T-helper 1 cell treated with Interleukin-12 subunit alpha and Interleukin-12 subunit beta and Interleukin-4 antibody, amounts not matched to agents 30 μg/mL and 1 μg/mL, for 36 hours (primary cell): Measurements from ENCODE around the gene KLF3.
A peak's percentile ranks its signal among the peaks of the same experiment; 100 is the strongest.

Source experiments
- H3K27ac Mint-ChIP-seq: one replicate; pipeline ENCODE4 v1.8.0; 2021; ENCODE audit warnings: mild to moderate bottlenecking, mixed read lengths
- H3K27me3 Mint-ChIP-seq: one replicate; pipeline ENCODE4 v1.8.0; 2021; ENCODE audit warnings: low read depth, mixed read lengths
- H3K36me3 Mint-ChIP-seq: one replicate; pipeline ENCODE4 v1.8.0; 2021; ENCODE audit warnings: low read depth, mixed read lengths
- H3K4me1 Mint-ChIP-seq: one replicate; pipeline ENCODE4 v1.8.0; 2021; ENCODE audit warnings: low read depth, mixed read lengths
- H3K4me3 Mint-ChIP-seq: one replicate; pipeline ENCODE4 v1.8.0; 2021; ENCODE audit warnings: mild to moderate bottlenecking, moderate library complexity, mixed read lengths
- H3K9me3 Mint-ChIP-seq: one replicate; pipeline ENCODE4 v1.8.0; 2021; ENCODE audit warnings: mixed read lengths

The KLF3 gene

GRCh38 chr4:38675146-38676121 lies 11.4 kb downstream of the KLF3 start:
- no peak overlapping the region for H3K27ac Mint-ChIP-seq

GRCh38 chr4:38676986-38677385 lies 13.0 kb downstream of the KLF3 start:
- Mint-ChIP-seq H3K36me3 (peaks cover 19% of the 10 kb centered on the region), H3K27me3 (no peaks in the 10 kb centered on the region), H3K27ac (no peak overlapping the region), H3K4me1 (peaks cover 56% of the 10 kb centered on the region), H3K4me3 (no peak overlapping the region), H3K9me3 (no peaks in the 10 kb centered on the region)

More at GRCh38 chr4:38675146-38676121, 11.4 kb downstream of the KLF3 start:
- Mint-ChIP-seq H3K4me3 (peak overlapping the region; percentile 52), H3K4me1 (peaks cover 63% of the 10 kb centered on the region), H3K27me3 (no peaks in the 10 kb centered on the region), H3K9me3 (no peaks in the 10 kb centered on the region), H3K36me3 (peaks cover 17% of the 10 kb centered on the region)

GRCh38 chr4:38677441-38677840 lies 13.4 kb downstream of the KLF3 start:
- Mint-ChIP-seq H3K4me1 (peaks cover 53% of the 10 kb centered on the region), H3K27me3 (no peaks in the 10 kb centered on the region), H3K9me3 (no peaks in the 10 kb centered on the region), H3K4me3 (no peak overlapping the region), H3K27ac (no peak overlapping the region), H3K36me3 (peaks cover 22% of the 10 kb centered on the region)

GRCh38 chr4:38678078-38678477 lies 14.1 kb downstream of the KLF3 start:
- Mint-ChIP-seq H3K4me1 (peaks cover 47% of the 10 kb centered on the region), H3K4me3 (no peak overlapping the region), H3K36me3 (peaks cover 22% of the 10 kb centered on the region), H3K9me3 (no peaks in the 10 kb centered on the region), H3K27ac (no peak overlapping the region), H3K27me3 (no peaks in the 10 kb centered on the region)

GRCh38 chr4:38679921-38680320 lies 15.9 kb downstream of the KLF3 start:
- Mint-ChIP-seq H3K27ac (no peak overlapping the region), H3K4me3 (no peak overlapping the region), H3K27me3 (no peaks in the 10 kb centered on the region), H3K36me3 (peaks cover 22% of the 10 kb centered on the region), H3K9me3 (no peaks in the 10 kb centered on the region), H3K4me1 (peaks cover 46% of the 10 kb centered on the region)

GRCh38 chr4:38681281-38681991 lies 17.4 kb downstream of the KLF3 start:
- no peaks in the 10 kb centered on the region for H3K27me3 Mint-ChIP-seq
- H3K27ac Mint-ChIP-seq: no peak overlapping the region
- peaks cover 43% of the 10 kb centered on the region for H3K4me1 Mint-ChIP-seq
- peaks cover 26% of the 10 kb centered on the region for H3K36me3 Mint-ChIP-seq
- H3K9me3 Mint-ChIP-seq: no peaks in the 10 kb centered on the region
- no peak overlapping the region for H3K4me3 Mint-ChIP-seq

- H3K9me3 Mint-ChIP-seq: no peaks in the 10 kb centered on the region
- peaks cover 29% of the 10 kb centered on the region for H3K36me3 Mint-ChIP-seq
- peaks cover 43% of the 10 kb centered on the region for H3K4me1 Mint-ChIP-seq
- no peak overlapping the region for H3K27ac Mint-ChIP-seq
- no peak overlapping the region for H3K4me3 Mint-ChIP-seq
- no peaks in the 10 kb centered on the region for H3K27me3 Mint-ChIP-seq
Measured at GRCh38 chr4:38682336-38682735, 18.3 kb downstream of the KLF3 start.

- peaks cover 43% of the 10 kb centered on the region for H3K4me1 Mint-ChIP-seq
- peaks cover 36% of the 10 kb centered on the region for H3K36me3 Mint-ChIP-seq
- H3K4me3 Mint-ChIP-seq: no peak overlapping the region
- H3K27ac Mint-ChIP-seq: no peak overlapping the region
- H3K27me3 Mint-ChIP-seq: no peaks in the 10 kb centered on the region
- H3K9me3 Mint-ChIP-seq: no peaks in the 10 kb centered on the region
Measured at GRCh38 chr4:38683276-38683675, 19.3 kb downstream of the KLF3 start.

GRCh38 chr4:38684271-38684670 lies 20.3 kb downstream of the KLF3 start:
- Mint-ChIP-seq H3K27me3 (no peaks in the 10 kb centered on the region), H3K4me1 (peaks cover 41% of the 10 kb centered on the region), H3K9me3 (no peaks in the 10 kb centered on the region), H3K4me3 (no peak overlapping the region), H3K27ac (no peak overlapping the region), H3K36me3 (peaks cover 42% of the 10 kb centered on the region)

- Mint-ChIP-seq H3K4me1 (peaks cover 42% of the 10 kb centered on the region), H3K36me3 (peaks cover 47% of the 10 kb centered on the region), H3K27ac (no peak overlapping the region), H3K9me3 (no peaks in the 10 kb centered on the region), H3K27me3 (no peaks in the 10 kb centered on the region), H3K4me3 (no peak overlapping the region)
Measured at GRCh38 chr4:38684951-38685844, 21.2 kb downstream of the KLF3 start.

GRCh38 chr4:38686682-38687081 lies 22.7 kb downstream of the KLF3 start:
- Mint-ChIP-seq H3K9me3 (no peaks in the 10 kb centered on the region), H3K36me3 (peaks cover 51% of the 10 kb centered on the region), H3K27me3 (no peaks in the 10 kb centered on the region), H3K4me1 (peaks cover 36% of the 10 kb centered on the region), H3K4me3 (no peak overlapping the region), H3K27ac (no peak overlapping the region)

GRCh38 chr4:38687571-38688011 lies 23.6 kb downstream of the KLF3 start:
- H3K27ac Mint-ChIP-seq: peak overlapping the region; percentile 57
- no peak overlapping the region for H3K4me3 Mint-ChIP-seq
- peaks cover 33% of the 10 kb centered on the region for H3K4me1 Mint-ChIP-seq
- no peaks in the 10 kb centered on the region for H3K9me3 Mint-ChIP-seq
- H3K27me3 Mint-ChIP-seq: no peaks in the 10 kb centered on the region
- H3K36me3 Mint-ChIP-seq: peaks cover 48% of the 10 kb centered on the region

GRCh38 chr4:38688676-38689355 lies 24.8 kb downstream of the KLF3 start:
- H3K4me1 Mint-ChIP-seq: peaks cover 27% of the 10 kb centered on the region
- no peaks in the 10 kb centered on the region for H3K9me3 Mint-ChIP-seq
- no peaks in the 10 kb centered on the region for H3K27me3 Mint-ChIP-seq
- no peak overlapping the region for H3K4me3 Mint-ChIP-seq
- H3K36me3 Mint-ChIP-seq: peaks cover 51% of the 10 kb centered on the region
- H3K27ac Mint-ChIP-seq: no peak overlapping the region
